NCI-H526 (cell line): Measurements from ENCODE around the gene MRPS34.

Experiments used
- DNase-seq, 2 experiments: peaks; one replicate each; lab custom pipeline; 2025; lab: John Stamatoyannopoulos, UW

MRPS34 gene

DNA sequence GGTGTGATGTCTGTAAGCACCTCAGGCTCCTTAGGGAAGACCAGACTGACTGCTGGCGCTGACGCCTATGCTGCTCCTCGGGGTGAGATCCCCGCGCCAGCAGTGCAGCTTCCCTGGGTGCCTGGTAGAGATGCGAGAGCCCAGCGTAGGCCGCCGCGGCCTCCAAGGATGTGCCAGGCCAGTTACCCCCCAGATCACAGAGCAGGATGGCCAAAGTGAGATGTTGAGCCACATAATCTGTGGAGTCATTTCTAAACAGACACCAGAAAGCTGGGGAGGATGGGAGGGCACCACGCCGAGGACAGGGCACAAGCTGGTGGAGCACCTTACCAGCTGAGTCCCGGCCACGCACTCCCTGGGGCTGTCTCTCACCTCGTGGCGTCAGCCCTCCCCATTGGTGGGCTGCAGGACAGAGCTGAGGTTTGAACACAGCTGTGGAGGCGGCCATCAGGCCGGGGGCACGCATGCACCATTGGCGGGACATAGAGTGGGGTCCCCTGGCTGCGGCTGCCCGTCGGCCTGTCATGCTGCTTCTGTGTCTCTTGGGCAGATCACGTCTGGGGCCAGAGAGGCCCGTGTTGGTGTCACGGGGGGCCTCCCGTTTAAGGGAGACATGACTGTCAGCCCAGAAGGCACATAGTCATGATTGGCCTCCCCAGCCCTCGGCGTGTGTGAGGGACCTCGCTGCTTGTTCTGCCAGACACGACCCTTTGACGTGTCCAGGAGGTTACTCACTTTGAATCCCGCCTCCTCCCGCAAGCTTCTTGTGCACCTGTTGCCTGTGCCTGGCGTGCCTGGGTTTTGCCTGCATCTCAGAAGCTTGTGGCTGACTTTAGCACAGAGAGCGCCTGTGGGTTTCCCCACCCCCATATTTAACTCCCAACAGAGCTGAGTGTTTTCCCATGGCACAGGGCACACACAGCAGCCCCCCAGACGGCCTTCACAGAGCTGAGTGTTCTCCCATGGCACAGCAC is 45.0 kb downstream of the MRPS34 start:
- no peak for DNase-seq

DNA sequence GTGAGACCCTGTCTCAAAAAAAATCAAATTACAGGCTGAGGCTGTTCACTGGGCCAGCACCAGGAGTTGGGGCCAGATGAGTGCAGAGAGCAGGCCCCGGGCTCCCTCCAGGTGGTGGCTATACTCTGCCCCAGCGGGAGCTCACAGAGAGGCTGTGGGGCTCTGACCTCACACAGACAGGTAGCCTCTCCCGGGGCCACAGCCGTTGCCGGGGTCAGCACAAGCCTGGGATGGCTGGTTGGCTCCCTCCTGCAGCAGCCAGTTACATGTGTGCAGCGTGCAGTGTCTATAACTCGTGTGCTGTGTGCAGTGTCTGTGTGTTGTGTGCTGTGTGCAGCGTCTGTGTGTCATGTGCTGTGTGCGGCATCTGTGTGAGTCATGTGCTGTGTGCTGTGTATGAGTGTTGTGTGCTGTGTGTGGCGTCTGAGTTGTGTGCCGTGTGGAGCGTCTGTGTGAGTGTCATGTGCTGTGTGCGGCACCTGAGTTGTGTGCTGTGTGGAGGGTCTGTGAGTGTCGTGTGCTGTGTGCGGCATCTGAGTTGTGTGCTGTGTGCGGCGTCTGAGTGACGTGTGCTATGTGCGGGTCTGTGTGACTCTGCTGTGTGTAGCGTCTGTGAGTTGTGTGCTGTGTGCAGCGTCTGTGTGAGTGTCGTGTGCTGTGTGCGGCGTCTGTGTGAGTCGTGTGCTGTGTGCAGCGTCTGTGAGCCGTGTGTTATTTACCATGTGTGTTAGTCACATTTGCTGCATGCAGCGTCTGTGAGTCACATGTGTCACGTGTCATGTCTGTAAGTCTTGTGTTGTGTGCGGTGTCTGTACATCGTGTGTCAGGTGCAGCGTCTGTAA is 46.1 kb downstream of the MRPS34 start:
- no peak for DNase-seq

DNA sequence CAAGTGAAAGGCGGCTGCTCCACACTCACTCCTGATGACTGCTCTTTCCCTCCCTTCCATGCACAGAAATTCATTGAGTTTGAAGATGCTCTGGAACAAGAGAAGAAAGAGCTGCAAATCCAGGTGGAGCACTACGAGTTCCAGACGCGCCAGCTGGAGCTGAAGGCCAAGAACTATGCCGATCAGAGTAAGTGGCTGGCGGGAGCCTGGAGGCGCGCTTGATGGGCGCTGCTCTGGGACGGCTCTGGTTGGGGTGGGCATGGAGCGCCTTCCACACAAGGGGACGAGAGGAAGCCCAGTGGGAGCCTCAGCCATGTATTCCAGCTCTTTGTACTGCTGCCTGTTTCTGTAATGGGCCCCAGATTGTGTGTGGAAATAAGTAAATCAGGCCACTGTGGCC is 48.4 kb downstream of the MRPS34 start:
- DNase-seq: no peak

DNA sequence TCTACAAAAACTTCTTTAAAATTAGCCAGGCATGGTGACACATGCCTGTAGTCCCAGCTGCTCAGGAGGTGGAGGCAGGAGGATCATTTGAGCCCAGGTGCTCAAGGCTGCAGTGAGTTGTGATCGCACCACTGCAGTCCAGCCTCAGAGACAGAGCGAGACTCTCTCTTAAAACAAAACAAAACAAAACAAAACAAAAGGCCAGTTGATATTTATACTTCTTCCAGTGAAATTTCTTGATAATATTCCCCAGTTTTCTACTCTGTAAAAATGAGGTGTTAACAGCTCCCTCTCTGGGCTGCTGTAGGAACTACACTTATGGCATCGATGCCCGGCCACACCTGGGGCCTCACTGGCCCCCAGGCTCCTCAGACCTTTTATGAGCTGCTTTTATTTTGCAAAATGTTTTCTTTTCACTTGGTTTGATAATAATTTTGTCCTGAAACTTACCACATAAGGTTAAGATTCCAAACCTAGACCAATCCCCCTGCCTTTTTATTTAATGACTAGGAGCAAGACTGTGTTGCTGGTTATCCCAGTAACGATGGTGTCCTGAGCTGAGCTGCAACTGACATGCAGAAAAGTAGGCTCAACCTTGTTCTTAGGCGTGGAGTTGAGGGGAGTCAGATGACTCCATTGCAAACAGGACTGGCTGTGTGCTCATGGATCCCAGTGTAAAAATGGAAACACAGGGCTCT is 49.3 kb downstream of the MRPS34 start:
- peak in 1 of 2 experiments; percentile 32 for DNase-seq
